Measurements from ENCODE around the gene RNF2. TPM values are rescaled to one million over a fixed set of nuclear protein-coding genes. Genes with fewer than 3 reads are reported as not detected.

Gene RNF2
- total RNA-seq, 1 donor from 2014 or later, result 24.5 TPM

DNA sequence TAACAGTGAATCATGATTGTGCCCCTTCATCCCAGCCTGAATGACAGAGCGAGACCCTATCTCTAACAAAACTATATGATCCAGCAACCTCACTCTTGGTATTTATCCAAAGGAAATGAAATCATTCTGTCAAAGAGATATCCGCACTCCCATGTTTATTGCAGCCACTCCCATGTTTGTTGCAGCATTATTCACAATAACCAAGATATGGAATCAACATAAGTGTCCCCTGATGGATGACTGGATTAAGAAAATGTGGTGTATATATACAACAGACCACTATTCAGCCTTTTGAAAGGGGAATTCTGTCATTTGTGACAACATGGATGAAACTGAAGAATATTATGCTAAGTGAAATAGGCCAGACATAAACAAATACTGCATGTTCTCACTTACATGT is 67.0 kb downstream of the RNF2 start:
- POLR2A ChIA-PET, result no interaction called here
- TF ChIP-seq, protein P1, sequence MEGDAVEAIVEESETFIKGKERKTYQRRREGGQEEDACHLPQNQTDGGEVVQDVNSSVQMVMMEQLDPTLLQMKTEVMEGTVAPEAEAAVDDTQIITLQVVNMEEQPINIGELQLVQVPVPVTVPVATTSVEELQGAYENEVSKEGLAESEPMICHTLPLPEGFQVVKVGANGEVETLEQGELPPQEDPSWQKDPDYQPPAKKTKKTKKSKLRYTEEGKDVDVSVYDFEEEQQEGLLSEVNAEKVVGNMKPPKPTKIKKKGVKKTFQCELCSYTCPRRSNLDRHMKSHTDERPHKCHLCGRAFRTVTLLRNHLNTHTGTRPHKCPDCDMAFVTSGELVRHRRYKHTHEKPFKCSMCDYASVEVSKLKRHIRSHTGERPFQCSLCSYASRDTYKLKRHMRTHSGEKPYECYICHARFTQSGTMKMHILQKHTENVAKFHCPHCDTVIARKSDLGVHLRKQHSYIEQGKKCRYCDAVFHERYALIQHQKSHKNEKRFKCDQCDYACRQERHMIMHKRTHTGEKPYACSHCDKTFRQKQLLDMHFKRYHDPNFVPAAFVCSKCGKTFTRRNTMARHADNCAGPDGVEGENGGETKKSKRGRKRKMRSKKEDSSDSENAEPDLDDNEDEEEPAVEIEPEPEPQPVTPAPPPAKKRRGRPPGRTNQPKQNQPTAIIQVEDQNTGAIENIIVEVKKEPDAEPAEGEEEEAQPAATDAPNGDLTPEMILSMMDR (IDR thresholded peaks at IDR 0.05), result no peak
- ATAC-seq (ENCODE audit: low read depth) (no peak), DNase-seq (no peak)
- CTCF ChIA-PET, result no interaction called here
- H3K4me1 Mint-ChIP-seq, result no peaks in the 10 kb centered on the region
- no peak overlapping the region for H3K4me3 Mint-ChIP-seq
- no peak overlapping the region for H3K27ac Mint-ChIP-seq
- intact Hi-C loops (cut with micrococcal nuclease), result no loop called here
- H3K27me3 Mint-ChIP-seq, result no peaks in the 10 kb centered on the region
- peaks cover 18% of the 10 kb centered on the region for H3K9me3 Mint-ChIP-seq
- peaks cover 4% of the 10 kb centered on the region for H3K36me3 Mint-ChIP-seq (ENCODE audit: low read depth)

DNA sequence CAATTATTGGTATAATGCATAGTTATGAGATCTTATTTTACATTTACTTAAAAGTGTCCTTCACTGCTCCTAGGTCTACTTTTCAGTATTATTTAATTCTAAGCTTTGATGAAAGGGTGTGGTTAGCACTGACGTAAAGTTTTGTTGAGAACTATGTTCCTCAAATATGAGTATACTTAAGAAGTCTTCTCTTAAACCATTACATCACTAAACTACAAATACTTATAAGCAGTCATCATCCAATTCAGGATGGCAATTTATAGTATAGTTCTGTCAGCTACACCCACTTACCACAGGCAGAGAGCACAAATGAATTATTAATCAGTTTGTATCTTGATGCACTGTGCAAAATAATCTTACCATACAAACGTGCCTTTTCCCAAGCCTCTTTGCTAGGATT is 84.3 kb downstream of the RNF2 start:
- DNase-seq, result no peak
- H3K36me3 Mint-ChIP-seq (ENCODE audit: low read depth), result peaks cover 77% of the 10 kb centered on the region
- intact Hi-C loops (cut with micrococcal nuclease), result no loop called here

DNA sequence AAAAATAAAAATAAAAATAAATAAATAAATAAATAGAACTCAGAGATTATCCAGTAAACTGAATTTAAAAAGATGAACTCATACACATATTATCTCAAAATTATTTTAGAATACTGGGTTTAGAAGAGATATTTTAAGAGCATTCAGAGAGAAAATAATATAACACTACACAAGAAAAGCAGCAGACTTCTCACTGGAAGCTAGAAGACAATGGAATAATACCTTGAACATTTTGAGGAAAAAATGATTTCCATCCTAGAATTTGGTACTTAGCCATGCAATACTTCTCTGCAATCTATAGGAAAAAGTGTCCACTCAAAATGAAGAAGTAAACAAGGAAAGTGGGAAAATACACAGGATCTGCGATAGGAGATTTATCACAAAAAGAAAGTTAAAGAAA is 87.2 kb downstream of the RNF2 start:
- DNase-seq (no peak), ATAC-seq (ENCODE audit: low read depth) (no peak)
- CTCF ChIA-PET, result no interaction called here
- Mint-ChIP-seq H3K27me3 (no peaks in the 10 kb centered on the region), H3K27ac (no peak overlapping the region), H3K4me3 (no peak overlapping the region), H3K36me3 (ENCODE audit: low read depth) (peaks cover 68% of the 10 kb centered on the region), H3K4me1 (no peaks in the 10 kb centered on the region), H3K9me3 (peaks cover 8% of the 10 kb centered on the region)
- intact Hi-C loops (cut with micrococcal nuclease), result no loop called here
- POLR2A ChIA-PET, result no interaction called here
- TF ChIP-seq, protein P1 (IDR thresholded peaks at IDR 0.05), result no peak

More for the DNA sequence above, 84.3 kb downstream of the RNF2 start:
- H3K4me3 Mint-ChIP-seq, result no peak overlapping the region
- TF ChIP-seq, protein P1 (IDR thresholded peaks at IDR 0.05), result no peak
- H3K27ac Mint-ChIP-seq, result no peak overlapping the region
- H3K4me1 Mint-ChIP-seq, result no peaks in the 10 kb centered on the region
- ChIA-PET CTCF (no interaction called here), POLR2A (no interaction called here)
- ATAC-seq (ENCODE audit: low read depth), result no peak
- no peaks in the 10 kb centered on the region for H3K27me3 Mint-ChIP-seq
- H3K9me3 Mint-ChIP-seq, result peaks cover 8% of the 10 kb centered on the region

DNA sequence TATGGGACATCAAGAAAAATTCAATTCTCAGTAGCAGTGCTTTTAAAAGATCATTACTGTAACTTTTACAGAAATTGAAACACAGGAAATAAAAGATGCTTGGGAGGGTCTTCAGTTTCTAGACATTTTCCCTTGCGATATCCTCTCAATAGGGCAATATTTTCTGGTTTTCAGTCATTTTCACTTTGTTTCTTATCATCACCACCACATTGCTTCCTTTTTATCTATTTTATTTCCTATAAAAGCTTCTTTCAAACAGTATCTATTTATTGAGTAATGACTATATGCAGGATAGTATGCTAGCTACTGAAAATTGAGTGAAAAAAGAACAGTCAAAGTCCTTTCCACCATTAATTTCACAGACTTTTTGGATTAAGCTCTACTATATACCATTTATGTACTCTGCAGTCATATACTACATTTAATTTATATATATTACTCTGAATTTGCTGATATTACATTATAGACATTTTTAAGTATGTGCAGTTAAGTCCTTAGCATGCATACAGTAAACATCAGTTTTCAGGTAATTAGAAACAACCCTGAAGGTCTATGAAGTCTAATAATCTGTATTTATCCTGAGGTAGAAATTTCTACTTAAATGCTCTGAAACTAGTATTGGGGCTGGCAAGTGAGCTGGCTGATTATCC is 92.7 kb downstream of the RNF2 start:
- CTCF ChIA-PET, result interaction anchor here (0.6 kb wide), 1 partner anchor 50 kb away, joined by 3 read pairs; no protein-coding TSS in a partner anchor
- no peaks in the 10 kb centered on the region for H3K4me1 Mint-ChIP-seq
- H3K9me3 Mint-ChIP-seq, result peaks cover 3% of the 10 kb centered on the region
- no peaks in the 10 kb centered on the region for H3K27me3 Mint-ChIP-seq
- H3K4me3 Mint-ChIP-seq, result no peak overlapping the region
- H3K27ac Mint-ChIP-seq, result no peak overlapping the region
- intact Hi-C loops (cut with micrococcal nuclease), result no loop called here
- TF ChIP-seq, protein P1 (IDR thresholded peaks at IDR 0.05), result no peak
- DNase-seq (no peak), ATAC-seq (ENCODE audit: low read depth) (no peak)
- POLR2A ChIA-PET, result no interaction called here
- H3K36me3 Mint-ChIP-seq (ENCODE audit: low read depth), result peaks cover 66% of the 10 kb centered on the region

DNA sequence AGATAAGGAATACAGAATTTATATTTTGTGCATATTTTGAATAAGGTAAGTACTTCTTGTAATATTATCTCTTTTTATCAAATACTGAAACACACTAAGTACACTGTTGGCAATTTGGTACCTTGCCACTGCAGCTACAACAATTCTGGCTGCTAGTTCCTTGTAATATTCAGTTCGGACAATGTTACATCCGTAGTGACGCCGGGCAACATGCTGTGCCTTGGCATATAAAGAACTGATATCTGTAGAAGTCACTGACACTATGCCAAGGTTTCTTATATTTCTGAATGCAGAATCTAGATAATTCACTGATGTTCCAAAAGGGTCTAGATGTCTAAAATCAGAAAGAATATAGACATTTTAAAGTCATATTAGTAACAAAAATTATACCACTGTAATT is 93.9 kb downstream of the RNF2 start:
- Mint-ChIP-seq H3K27me3 (no peaks in the 10 kb centered on the region), H3K4me1 (no peaks in the 10 kb centered on the region), H3K27ac (no peak overlapping the region), H3K4me3 (no peak overlapping the region), H3K36me3 (ENCODE audit: low read depth) (peaks cover 59% of the 10 kb centered on the region), H3K9me3 (no peaks in the 10 kb centered on the region)
- intact Hi-C loops (cut with micrococcal nuclease), result no loop called here
- DNase-seq (no peak), ATAC-seq (ENCODE audit: low read depth) (no peak)
- ChIA-PET CTCF (no interaction called here), POLR2A (no interaction called here)
- TF ChIP-seq, protein P1 (IDR thresholded peaks at IDR 0.05), result no peak
